BE2C (cell line): ENCODE results near the gene AFG1L.
A peak's percentile ranks its signal among the peaks of the same experiment; 100 is the strongest.
"Not testable (repeated sequence)": the region's sequence is repeated elsewhere in the genome, so short reads cannot be mapped to it uniquely, and the experiment has no call there.

Source experiments
- DNase-seq: peaks from one replicate; pipeline ENCODE4 v3.0.0-alpha.2; 2020
- H3K27me3 ChIP-seq: fragments of 250-450 bp; sonication (Bioruptor Pico); 2 replicates; pipeline ENCODE4 v1.5.1; 2020; ENCODE audit warnings: mild to moderate bottlenecking
- H3K36me3 ChIP-seq: fragments of 250-450 bp; sonication (Bioruptor Pico); 2 replicates; pipeline ENCODE4 v1.5.1; 2020; ENCODE audit warnings: mild to moderate bottlenecking
- H3K4me1 ChIP-seq: fragments of 250-450 bp; sonication (Bioruptor Pico); 2 replicates; pipeline ENCODE4 v1.5.1; 2020
- H3K4me3 ChIP-seq: 2 replicates; pipeline ENCODE4 v1.5.1; 2011; ENCODE audit warnings: low read depth, low read length
- H3K9me3 ChIP-seq: fragments of 250-450 bp; sonication (Bioruptor Pico); 2 replicates; pipeline ENCODE4 v1.5.1; 2020
- CTCF ChIP-seq: IDR thresholded peaks from 2 replicates; pipeline ENCODE4 v1.5.1; 2012; ENCODE audit warnings: mild to moderate bottlenecking, low read depth, low read length

The AFG1L gene

GRCh38 chr6:108286366-108286765, 8.5 kb upstream of the AFG1L start:
- no peak for DNase-seq
- Histone ChIP-seq H3K36me3 (no peaks in the 10 kb centered on the region), H3K4me3 (no peak overlapping the region), H3K27me3 (no peaks in the 10 kb centered on the region), H3K9me3 (no peaks in the 10 kb centered on the region), H3K4me1 (no peaks in the 10 kb centered on the region)
- no peak for TF ChIP-seq CTCF

DNA sequence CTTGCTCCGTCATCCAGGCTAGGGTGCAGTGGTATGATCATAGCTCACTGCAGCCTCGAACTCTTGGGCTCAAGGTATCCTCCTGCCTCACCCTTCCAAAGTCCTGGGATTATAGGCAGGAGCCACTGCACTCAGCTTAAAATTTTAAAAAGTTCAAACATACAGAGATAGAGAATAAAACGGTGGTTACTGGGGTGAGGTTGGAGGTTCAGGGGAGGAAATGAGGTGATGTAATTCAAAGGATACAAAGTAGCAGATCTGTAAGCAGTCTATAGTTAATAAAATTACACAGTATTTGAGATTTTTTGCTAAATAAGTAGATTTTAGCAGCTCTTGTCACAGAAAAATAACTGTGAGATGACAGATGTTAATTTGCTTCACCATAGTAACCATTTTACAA, 7.5 kb upstream of the AFG1L start:
- H3K27me3 ChIP-seq = no peaks in the 10 kb centered on the region
- no peaks in the 10 kb centered on the region for H3K36me3 ChIP-seq
- no peaks in the 10 kb centered on the region for H3K4me1 ChIP-seq
- no peaks in the 10 kb centered on the region for H3K9me3 ChIP-seq
- no peak for TF ChIP-seq CTCF
- no peak for DNase-seq
- no peak overlapping the region for H3K4me3 ChIP-seq

DNA sequence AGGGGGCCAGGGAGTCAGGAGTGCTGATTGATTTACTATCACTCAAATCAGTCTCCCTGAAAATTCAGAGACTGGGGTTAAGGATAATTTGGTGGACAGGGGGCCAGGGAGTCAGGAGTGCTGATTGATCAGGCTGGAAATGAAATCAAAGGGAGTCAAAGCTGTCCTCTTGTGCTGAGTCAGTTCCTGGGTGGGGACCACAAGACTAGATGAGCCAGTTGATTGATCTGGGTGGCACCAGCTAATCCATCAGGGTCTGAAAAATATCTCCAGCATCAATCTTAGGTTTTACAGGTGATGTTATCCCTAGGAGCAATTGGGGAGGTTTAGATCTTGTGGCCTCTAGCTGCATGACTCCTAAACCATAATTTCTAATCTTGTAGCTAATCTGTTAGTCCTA, 6.1 kb upstream of the AFG1L start:
- no peak for DNase-seq
- Histone ChIP-seq H3K36me3 (no peaks in the 10 kb centered on the region), H3K27me3 (no peaks in the 10 kb centered on the region), H3K9me3 (no peaks in the 10 kb centered on the region), H3K4me3 (no peak overlapping the region), H3K4me1 (no peaks in the 10 kb centered on the region)
- no peak for TF ChIP-seq CTCF

DNA sequence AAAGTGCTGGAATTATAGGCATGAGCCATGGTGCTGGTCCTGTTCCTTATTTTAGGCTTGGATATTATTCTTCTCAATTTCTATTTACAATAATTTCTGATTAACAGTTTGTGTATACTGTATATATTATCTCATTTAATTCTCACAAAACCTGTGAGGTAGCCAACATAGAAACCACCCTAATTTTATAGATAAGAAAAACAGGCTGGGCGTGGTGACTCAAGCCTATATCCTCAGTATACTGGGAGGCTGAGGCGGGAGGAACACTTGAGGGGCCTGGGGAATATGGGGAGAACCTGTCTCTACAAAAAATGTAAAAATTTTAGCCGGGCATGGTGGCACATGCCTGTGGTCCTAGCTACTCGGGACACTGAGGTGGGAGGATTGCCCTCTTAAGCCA, 3.8 kb upstream of the AFG1L start:
- no peaks in the 10 kb centered on the region for H3K27me3 ChIP-seq
- no peaks in the 10 kb centered on the region for H3K9me3 ChIP-seq
- no peak for DNase-seq
- H3K36me3 ChIP-seq = no peaks in the 10 kb centered on the region
- H3K4me1 ChIP-seq = no peaks in the 10 kb centered on the region
- TF ChIP-seq CTCF = no peak
- H3K4me3 ChIP-seq = no peak overlapping the region

- not testable (repeated sequence) for H3K4me3 ChIP-seq, H3K4me1 ChIP-seq, DNase-seq, H3K27me3 ChIP-seq, H3K9me3 ChIP-seq, H3K36me3 ChIP-seq
These were observed 2.3 kb upstream of the AFG1L start for GRCh38 chr6:108292561-108292960.

DNA sequence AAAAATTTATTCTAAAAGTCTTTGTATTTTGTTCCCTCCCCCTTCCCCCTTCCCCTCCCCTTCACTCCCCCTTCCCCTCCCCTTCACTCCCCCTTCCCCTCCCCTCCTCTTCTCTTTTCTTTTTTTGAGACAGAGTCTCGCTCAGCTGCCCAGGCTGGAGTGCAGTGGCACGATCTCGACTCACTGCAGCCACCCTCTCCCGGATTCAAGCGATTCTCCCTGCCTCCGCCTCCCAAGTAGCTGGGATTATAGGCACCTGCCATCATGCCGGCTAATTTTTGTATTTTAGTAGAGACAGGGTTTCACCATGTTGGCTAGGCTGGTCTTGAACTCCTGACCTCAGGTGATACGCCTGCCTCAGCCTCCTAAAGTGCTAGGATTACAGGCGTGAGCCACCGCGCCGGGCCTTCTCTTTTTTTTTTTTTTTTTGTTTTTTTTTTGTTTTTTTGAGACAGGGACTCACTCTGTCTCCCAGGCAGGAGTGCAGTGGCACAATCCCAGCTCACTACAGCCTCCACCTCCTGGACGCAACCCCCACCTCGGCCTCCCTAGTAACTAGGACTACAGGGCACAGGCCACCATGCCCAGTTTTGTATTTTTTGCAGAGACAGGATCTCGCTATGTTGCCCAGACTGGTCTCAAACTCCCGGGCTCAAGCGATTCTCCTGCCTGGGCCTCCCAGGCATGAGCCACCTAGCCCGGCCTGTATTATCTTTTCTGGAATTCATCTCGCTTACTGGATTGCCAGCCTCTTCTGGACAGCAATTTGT, 1.1 kb upstream of the AFG1L start:
- H3K27me3 ChIP-seq = no peaks in the 10 kb centered on the region
- no peaks in the 10 kb centered on the region for H3K4me1 ChIP-seq
- no peaks in the 10 kb centered on the region for H3K9me3 ChIP-seq
- no peak for DNase-seq
- no peaks in the 10 kb centered on the region for H3K36me3 ChIP-seq
- TF ChIP-seq CTCF = no peak
- H3K4me3 ChIP-seq = peak overlapping the region; percentile 98
